NCI-H82 (cell line): ENCODE results near the gene SPRR1A.
"Not testable (repeated sequence)": the region's sequence is repeated elsewhere in the genome, so short reads cannot be mapped to it uniquely, and the experiment has no call there.

Experiments
- DNase-seq: peaks from one replicate; lab custom pipeline; 2025; lab: John Stamatoyannopoulos, UW

Gene SPRR1A

DNA sequence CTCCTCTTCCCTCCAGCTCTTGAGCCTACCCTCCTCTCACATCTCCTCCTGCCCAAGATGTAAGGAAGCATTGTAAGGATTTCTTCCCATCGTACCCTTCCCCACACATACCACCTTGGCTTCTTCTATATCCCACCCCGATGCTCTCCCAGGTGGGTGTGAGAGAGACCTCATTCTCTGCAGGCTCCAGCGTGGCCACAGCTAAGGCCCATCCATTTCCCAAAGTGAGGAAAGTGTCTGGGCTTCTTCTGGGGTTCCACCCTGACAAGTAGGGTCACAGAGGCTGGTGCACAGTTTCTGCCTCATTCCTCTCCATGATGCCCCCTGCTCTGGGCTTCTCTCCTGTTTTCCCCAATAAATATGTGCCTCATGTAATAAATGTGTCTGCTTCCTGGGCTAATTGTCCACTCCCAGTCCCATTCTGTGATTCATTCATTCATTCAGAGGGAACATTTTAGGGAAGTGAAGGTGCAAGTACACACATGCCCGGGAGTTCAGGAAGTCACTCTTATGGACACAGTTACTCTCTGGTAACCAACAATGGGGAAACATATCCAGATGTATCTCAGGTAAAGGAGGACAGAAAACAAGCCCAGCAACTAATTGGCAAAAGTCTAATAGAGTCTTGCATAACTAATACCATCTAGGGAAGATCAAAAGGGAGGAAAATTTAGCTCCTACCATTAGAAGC, 11.5 kb upstream of the SPRR1A start:
- no peak for DNase-seq

DNA sequence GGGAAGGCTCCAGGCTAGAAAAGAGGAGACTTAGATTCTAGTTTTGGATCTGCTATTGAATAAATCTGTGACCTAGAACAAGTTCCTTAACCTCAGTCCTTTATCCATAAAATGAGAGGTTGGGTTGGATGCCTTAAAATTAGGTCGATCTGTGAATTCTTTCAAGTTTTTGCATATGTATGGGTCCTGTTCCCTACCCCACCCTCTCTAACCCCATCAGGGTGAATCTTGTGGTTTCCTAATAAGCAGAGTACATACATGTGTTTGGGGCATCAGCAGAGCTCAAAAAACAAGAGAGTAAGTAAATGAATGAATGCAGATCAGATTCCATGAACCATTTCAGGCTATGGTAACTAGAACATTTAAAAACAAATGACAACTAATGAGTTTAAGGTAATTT, 7.2 kb upstream of the SPRR1A start:
- no peak for DNase-seq

DNA sequence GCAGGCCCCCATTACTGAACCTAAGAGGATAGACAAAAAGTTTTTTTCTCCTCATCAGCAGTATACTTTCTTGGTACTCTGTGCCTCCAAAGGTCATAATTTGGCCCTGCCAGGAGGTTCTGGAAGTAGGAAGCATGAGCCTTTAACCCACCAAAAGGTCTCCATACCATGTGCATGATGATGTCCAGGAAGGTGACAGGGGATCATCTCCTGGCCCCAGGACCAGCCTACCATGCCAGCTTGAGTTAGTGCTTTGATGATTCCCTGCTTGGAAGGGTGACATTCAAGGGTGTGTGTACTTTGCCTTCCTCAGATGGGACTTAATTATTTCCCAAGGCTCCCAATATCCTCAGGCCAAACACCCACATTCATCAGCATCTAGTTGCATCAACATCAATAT, 6.3 kb upstream of the SPRR1A start:
- DNase-seq: no peak

DNA sequence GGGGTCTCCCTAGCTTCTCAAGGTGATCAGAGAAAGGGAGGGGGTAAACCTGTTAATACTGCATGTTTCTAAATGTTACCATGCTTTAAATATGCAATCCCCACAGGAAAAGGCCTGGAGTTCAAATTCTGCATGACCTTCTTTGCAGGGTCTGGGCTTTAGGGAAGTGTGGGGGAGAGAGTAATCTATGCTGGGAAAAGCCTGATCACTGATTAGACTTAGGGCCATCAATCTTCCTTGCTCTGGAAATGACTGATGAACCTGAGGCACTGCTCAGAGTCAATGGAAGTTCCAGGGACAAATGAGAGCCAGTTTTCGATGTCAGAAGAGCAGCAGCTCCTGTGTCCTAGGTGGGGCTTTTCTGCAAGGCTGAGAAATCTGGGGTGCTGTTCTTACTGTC, 3.2 kb upstream of the SPRR1A start:
- no peak for DNase-seq

DNA sequence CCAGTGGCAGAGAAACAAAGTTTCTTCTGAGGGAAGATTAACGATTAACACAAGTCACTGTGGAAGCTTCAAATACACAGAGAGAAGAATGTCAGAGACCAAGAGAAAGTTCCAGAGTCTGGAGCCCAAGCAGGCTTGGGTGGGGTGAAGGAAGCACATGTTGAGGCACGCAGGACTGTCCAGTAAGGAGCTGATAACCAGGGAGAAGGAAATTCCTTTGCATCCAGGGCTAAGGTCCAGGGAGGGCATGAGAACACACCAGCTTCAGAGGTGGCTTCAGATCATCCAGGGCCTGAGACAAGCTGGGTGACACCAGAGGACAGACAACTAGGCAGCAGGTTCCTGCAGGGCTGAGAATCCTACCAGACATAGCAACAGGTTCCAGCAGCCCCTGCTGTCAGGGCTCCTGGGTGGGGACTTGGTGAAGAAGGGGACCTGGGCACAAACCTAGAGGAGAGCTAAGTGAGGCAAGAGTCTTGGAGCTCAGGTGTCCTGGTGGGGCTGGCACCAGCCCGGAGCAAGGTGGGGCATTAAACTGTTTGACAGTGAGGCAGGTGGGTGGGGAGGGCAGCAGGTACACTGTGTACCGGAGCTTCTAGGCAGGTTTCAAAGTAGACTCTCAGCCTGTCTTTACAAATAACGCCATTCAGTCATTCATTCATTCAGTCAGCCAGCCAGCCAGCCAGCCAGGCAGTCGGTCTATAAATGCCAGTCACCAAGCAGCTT, 2.6 kb upstream of the SPRR1A start:
- no peak for DNase-seq

DNA sequence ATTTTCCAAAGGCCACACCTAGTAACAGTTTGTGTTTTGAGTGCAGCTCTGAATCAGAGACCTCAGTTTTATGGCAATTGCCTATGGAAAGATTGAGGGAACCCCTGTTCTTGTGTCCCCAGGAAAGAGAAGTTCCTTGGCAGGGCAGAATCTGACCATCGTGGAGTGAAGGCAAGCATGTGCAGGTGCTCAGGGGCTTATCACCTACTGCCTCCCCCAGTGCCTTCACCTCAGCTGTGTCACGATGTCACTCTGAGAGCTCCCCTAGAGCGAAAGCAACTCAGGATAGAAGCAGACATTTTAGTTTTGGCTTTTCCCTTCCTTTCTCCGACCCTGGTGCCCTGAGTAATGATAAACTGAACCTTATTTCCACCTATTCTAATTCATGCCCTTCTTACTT, 1.8 kb upstream of the SPRR1A start:
- peak; percentile 42 for DNase-seq

DNA sequence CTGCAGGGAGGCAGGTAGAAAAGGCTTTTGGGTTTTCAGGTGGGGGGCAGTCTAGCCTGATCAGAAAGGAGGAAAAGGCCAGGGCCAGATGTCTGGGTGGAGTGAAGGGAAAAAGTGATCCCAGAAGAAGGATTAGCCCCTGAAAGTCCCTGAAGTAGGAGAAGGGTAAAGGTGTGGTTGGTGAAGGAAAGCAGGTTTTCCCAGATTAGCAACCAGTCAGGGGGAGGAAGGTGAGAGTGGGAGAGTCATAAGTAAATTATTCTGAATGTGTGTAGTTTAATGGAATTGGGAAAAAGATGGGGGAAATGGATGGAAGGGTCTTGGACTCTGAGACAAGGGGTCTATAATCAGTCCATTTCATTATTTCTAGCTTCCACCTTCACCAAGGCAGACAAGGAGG, 647 bp upstream of the SPRR1A start:
- peak; percentile 14 for DNase-seq

DNA sequence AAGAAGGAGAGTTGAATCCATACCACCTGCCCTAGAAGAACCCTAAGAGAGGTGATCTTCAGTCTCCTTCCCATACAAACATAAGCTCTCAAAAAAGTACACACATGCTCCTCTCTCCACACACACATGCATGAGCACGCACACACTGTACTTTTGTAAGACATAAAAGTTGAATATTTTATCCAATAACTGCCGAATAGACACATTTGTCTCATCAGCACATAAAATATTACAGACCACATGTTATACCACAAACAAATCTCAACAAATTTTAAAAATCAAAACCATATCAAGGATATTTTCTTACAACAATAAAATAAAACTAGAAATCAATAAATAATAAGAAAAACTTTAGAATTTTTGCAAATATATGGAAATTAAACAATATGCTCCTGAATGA, 2.7 kb downstream of the SPRR1A start:
- DNase-seq: no peak

DNA sequence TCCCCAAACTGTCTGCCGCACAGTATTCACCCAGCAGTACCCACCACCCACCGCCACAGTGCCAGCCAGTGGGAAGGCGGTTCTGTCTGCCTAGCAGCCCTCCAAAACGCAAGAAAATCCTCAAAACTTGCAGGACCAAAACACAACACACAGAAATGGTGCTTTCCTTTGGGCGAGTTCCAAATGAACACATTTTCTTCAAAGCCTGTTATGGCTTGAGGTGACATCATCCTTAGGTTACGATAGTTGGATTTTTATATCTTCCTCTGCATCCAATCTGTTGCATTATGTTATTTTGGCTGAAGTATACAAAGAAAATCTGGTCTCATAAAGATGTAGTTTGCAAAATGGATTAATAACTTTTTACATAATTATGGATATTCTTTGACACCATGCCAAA, 9.3 kb downstream of the SPRR1A start:
- DNase-seq: no peak

DNA sequence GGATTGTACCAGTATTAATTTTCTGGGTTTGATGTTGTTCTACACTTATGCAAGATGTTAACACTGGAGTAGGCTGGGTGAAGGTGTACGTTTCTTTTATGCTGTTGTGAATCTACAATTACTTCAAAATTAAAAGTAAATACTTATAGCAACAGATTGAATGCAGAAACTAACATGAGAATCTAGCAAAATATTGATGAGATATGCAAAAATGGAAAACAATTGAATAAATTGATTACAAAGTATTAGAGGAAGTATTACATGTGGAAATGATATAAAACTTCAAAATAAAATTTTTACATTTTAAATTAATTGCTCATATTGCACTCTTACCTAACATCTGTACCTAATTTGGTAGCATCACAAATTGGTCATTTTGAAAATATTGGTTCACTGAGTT, 12.0 kb downstream of the SPRR1A start:
- DNase-seq: no peak

DNA sequence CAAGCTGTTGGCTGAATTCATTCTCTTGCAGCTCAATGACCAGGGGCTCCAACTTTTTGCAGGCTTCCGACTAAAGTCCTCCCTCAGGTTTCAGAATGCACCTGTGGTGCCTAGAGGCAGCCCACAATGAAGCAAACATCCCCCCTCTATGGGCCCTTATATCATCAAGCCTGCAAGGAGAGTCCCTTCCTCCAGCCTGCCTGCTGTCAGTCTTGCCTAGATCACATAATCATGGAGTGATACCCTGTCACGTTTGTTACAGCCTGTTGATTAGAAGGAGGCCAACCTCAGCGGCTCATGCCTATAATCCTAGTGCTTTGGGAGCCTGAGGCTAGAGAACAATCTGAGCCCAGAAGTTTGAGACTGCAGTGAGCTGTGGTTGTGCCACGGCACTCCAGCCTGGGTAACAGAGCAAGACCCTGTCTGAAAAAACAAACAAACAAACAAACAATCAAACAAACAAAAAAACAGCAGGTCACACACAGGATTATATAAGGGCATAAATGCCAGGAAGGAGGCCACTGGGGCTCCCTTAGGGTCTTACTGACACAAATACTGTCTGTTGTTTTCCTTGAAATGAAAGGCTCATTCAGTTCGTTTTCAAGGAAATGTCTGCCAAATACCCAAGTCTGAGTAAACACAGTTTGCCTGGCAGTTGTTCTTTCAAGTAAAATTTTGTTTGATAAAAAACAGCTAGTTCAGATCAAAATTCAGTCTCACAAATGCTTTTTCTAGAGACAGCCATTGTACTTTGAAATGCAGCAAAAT, 12.9 kb downstream of the SPRR1A start:
- DNase-seq: peak; percentile 64

DNA sequence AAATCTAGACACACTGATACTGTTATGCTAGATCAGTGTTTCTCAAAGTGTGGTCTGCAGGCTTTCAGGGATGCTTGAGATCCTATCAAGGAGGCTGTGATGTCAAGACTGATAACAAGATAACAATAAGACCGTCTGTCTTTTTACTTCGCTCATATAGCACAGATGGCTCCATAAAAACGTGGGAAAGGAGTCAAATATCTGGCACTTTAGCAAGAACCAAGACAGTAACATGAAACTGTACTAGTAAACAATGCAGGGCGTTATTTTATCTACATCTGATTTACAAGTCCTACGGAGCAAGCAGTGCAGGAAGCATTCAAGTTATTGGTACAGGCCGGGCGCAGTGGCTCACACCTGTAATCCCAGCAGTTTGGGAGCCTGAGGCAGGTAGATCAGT, 14.0 kb downstream of the SPRR1A start:
- peak; percentile 39 for DNase-seq

DNA sequence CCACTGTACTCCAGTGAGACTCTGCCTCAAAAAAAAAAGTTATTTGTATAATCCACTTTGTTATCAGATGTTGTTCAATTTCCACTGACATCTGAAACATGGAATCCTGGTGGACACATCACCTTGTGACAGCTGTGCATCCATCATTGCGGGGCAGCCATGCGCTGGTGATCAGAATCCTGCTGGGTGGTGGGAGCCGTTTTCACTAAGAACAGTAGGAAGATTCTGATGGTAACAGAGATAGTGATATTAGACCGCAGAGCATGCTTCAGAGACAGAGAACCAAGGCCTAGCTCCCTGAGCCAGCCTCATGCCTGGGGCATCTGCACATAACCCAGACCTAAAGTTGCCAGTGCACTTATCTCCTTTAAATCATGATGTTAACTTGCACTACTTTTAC, 14.6 kb downstream of the SPRR1A start:
- no peak for DNase-seq

DNA sequence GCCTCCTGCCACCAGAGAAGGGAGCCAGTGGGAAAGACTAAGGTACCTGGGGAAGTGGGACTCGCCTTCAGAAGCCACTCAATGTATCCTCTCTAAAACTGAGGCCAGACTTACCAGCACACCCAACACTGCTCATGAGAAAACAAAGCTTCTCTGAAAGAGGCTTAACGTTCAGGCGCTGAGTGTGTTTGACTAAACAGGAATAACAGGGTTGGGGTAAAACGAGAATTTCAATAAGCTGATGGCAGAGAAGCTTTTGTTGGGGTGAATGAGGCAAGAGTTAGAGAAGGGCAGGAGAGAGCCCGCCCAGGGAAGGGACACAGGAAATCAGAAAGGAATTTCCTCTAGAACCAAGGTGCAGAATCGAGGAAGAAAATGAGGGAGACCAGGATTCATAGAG, 15.9 kb downstream of the SPRR1A start:
- no peak for DNase-seq

DNA sequence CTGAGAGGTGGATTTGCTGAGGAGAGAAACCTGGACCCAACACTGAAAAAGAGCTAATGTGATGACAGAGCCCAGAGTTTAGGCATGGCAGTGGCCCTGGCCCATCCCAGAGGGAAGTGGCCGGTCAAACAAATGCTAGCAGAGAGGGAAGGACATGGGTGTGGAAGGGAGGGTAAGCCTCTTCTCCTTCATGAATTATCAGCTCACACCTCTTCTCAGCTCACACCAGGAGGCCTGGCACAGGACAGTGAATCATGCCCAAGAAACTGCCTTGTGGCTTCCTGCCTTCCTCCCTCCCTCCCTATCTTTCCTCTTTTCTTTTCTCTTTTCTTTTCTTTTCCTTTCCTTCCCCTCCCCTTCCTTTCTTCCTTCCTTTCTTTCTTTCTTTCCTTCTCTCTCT, 16.4 kb downstream of the SPRR1A start:
- DNase-seq: no peak

DNA sequence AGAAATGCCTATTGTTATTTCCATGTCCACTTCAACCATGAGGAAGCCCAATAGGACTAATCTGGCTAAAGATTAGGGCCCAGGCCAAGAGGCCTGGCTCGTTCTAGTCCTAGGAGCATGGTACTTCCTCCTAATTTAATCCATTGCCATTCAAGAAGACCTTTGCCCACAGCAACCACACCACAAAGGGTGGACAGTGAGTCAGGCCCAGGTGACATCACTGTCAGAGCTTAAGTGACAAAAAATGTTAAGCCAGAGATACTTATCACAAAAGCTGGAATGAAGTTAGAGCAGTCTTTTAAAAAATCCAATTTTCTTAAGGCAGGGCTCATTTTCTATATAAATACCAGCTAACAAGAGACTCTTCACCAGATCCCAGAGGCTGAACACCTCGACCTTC, 17.5 kb downstream of the SPRR1A start, which contains the start of gene SPRR3:
SPRR3 (plus strand) TSS at position 368 of the 400 bp plus-strand sequence. CDS start 1,272 bp downstream, outside the sequence.
- DNase-seq: no peak

DNA sequence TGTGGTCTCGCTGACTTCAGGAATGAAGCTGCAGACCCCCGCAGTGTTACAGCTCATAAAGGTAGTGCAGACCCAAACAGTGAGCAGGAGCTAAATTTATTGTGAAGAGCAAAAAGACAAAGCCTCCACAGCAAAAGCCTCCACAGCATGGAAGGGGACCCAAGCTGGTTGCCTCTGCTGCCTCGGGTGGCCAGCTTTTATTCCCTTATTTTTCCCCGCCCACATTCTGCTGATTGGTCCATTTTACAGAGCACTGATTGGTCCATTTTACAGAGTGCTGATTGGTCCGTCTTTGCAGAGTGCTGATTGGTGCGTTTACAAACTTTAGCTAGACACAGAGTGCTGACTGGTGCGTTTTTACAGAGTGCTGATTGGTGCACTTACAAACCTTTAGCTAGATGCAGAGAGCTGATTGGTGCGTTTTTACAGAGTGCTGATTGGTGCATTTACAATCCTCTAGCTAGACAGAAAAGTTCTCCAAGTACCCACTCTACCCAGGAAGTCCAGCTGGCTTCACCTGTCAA, 27.4 kb downstream of the SPRR1A start:
- not testable (repeated sequence) for DNase-seq

DNA sequence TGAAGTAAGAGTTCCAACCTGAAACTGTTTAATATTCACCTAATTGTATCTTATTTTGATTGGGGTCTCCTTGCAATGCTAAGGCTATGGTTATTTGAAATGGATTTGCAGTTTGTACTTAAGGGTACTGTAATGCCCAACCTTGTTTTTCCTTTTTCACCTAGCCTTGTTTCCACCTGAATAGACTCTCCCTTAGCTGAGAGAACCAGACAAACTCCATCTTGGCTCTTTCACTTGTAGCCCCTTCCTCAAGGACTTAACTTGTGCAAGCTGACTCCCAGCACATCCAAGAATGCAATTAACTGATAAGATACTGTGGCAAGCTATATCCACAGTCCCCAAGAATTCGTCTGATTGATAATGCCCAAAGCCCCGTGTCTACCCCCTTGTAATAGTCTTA, 37.9 kb downstream of the SPRR1A start:
- not testable (repeated sequence) for DNase-seq

DNA sequence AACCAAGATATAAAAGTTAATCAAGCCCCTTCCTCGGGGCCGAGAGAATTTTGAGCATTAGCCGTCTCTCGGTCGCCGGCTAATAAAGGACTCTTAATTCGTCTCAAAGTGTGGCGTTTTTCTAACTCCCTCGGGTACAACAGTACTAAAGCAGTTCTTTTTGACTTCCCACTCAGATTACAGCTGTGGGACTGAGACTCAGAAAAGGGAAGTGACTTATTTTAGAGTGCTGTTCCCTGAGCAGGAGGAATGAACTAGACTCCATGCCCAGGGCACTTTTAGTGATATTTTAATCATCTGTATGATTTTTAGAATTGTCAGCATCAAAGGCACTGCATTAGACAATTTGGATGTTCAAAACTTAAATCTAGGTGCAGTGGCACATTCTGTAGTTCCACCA, 38.5 kb downstream of the SPRR1A start:
- not testable (repeated sequence) for DNase-seq

DNA sequence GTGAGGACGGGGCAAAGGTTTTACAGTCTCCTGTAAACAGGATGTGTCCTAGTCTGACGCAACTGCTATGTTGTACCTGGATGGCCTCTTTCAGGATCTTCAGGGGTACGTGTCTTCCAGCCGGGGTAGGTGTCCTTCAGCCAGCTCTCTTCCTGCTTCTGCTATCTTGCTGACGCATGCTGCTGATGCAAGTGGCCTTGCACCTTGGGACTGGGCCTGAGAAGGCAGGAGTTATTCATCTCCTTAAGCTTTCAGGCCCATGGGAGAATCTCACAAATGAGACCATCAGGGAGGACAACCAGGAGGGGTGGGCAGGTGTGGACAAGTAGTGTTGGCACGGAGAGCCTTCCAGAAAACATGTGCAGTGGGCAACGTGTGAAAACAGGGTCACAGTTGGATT, 39.2 kb downstream of the SPRR1A start:
- no peak for DNase-seq

DNA sequence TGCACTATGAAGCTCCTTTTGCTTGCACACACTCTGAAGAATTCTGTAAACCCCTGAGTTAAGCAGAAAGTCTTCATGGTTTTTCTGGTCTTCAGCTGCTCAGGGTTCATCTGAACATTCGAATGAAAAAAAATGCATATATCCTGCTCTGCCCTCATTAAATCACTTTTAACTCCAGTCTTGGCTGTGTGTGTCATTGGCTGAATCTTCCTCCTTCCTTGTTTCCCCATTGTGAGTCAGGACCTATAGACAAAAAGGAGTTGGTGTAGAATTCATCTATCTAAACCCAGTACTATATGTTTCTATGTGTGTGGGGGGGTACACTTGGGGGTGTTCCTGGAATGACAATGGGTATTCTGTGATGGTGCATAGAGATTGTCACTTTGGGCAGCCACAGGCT, 40.5 kb downstream of the SPRR1A start:
- no peak for DNase-seq

DNA sequence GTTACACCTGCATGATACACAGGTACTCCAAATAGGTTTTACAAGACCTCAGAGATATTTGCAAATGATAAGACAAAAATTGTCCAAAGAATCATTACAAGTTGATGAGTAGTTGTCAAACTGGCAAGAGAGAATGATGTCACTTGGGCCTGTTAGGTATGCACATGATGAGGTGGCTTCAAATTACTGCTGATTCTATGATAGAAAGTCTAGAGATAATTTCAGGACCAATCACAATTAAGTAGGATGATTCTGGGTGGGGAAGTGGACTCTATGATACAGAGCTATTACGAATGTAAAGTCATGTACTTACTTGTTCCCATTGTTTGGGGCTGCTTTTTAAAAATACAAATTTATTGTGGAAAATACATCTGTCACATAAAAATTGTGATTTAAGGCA, 41.9 kb downstream of the SPRR1A start:
- no peak for DNase-seq

DNA sequence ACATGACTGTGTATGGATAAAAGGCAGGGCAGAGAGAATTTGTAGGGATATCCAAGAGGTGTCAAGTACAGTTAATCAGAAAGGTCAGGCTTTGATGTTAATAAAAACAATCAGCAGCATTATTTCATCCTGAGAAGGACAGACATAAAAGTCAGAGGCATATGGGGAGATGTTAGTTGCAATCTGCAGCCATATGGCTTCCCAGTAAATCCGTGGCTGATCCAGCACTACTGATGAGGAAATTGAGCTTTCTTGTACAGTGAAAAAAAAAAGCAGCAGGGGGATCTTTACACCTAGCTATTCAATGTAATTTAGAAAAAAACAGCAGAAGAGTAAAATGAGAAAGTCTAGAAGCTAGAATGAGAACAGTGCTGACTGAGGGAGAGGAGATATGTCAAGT, 44.9 kb downstream of the SPRR1A start:
- DNase-seq: peak; percentile 70
